Cerebellar cortex (tissue), 1 donor: ENCODE results near the gene MPC1.
A peak's percentile ranks its signal among the peaks of the same experiment; 100 is the strongest.

Experiments used
- DNase-seq: peaks from one replicate; pipeline ENCODE4 v3.0.0-alpha.2; 2015; ENCODE audit warnings: low spot score

MPC1 gene

DNA sequence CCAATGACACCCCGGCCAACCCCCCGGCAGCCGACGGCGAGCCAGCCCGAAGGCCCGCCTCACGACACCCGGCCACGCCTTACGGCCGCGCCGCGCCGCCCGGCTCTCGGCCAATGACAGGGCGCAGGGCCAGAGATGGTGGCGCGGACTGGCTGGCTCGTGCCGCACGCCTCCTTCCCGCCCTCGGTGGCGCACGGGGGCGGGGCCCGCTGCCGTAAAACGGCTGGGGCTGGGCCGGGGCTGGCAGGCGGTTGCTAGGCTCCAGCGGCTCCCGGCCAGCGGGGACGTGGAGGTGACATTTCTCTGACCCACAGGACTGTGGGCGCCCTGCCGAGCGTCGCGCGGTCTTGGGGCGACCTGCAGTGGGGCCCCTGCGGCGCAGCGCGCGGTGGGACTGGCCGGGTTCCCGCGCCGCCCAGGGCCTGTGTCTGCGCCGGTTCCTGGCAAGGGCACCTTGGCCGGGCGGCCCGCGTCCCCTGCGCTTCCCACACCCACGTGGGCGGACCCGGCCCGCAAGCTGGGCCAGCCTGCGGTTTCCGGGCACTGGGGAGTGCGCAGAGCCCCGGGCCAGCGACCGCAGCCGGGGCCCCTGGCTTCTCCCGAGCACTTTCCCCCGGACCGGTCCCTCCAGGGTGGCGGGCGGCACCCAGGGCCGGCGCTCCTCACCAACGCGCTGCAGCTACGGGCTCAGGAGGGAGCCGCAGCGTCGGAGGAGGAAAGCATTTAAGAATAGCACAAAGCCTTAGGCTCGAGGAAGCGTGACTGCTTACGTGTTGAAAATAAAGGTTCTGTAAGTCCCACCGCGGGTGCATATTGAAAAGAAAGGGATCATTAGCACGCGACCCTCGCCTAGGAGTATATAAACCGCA is at the start of gene MPC1:
TSS of gene MPC1 (minus strand) at position 8 of the 869 bp plus-strand sequence. CDS start 64 bp downstream, outside the sequence.
- DNase-seq: peak; percentile 93

DNA sequence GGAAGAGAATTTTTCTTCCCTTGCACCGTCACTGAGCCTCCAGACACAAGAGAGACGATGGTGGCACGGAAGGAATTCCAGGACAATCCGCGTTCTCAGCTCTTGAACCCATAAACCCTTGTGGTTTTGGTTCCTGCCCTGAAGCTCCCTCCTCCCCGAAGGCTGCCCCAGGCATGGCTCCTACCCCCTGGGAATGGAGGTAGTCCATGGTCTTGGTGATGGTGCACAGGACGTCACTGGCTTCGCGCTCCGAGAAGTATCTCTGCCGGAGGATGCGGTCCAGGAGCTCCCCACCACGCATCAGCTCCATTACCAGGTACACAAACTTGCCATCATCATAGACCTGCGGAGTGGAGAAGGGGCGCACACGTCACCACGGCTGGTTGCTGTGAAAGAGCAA is 47.5 kb upstream of the MPC1 start:
- no peak for DNase-seq

DNA sequence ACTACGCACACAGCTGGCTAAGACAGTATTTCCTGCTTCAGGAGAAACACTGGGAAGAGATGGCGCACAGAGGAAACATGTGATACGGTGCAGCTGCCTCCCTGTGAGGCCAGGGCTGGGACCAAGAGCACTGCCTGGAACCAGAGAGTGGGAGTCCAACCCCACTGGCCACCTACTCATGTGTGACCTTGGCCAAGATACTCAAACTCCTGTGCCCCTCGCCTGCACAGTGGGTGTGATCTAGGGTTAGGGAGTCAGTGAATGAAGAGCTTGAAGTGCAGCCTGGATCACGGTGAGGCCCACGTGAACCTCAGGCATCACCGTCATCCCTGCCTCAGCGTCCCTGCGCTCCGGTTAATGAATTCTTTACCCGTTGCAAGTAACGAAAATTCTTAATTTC is 41.7 kb upstream of the MPC1 start:
- DNase-seq: no peak

DNA sequence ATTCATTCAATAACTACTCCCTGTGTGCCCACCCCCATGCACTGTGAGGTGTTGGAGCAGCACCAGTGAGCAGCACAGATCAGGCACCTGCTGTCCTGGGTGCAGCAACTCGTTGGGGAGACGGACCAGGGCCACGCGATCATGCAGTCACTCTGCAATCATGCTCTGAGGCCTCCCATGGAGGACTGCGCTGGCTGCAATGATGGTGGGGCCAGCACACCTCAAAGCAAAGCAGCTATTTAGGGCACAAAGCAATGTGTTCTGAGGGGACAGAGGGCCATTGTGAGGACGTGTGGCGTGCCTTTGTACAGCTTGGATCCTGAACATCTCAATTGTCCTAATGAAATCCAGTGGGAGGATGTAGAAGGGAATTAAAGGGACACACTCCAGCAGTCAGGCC is 41.0 kb upstream of the MPC1 start:
- no peak for DNase-seq

DNA sequence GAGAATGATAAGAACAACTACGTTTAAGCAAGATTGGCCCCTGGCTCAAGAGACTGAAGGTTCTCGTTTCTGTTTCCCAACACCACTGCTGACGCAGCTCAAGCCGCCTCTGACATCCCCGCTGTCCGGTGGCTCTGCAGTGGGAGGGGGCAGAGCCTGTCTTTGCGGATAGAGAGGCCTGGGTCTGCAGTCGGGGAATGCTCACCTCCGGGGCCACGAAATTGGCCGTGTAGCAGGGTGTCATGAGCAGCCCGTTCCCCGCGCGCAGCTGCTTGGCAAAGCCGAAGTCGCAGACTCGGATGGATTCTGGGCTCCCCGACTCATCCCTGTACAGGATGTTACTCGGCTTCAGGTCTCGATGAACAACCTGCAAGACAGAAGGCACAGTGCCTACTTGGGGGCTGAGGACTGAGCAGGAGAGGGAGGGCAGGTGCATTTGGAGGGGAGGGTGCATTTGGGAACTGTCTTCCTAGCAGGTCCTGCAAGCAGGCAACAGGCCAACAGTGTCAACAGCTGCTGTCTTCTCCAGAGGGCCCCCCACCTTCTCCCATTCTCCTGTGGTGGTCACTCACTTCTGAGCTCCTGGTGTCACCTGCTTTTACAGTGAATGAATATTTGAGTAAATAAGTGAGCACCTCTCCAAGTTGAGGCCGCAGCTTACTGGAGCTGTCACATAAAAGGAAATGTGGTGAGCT is 40.5 kb upstream of the MPC1 start:
- DNase-seq: no peak

DNA sequence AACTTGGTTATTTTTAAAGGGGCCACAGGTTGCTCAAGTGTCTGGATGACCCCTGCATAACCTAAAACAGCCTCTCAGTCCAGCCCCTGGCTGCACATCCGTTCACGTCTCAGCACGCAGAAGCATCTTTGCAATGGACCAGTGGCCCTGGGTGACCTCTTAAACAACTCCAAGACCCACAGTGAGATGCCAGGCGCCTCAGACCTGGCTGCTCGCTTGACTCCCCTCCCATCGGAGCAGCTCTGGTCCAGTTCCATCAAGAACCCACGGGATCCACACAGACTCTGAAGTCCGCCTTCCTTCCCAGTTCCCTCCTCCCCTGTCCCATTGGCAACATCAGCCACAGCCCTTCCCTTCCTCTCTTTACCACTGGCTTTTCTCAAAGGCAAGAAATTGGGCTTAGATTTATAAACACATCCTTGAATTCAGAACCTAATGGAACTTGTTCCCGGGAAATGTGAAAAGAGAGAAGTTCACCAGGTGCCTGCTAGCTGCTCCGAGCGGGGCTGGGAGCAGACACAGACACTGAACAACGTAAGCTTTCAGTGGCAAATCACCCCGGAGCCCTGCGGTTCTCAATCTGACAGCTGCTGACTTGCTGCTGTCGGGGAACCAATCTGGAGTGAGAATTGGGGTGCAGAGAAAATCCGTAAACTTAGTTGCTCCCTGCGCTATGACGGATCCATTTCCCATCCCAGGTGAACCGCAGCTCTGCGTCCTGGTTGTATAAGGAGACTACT is 39.6 kb upstream of the MPC1 start:
- no peak for DNase-seq

DNA sequence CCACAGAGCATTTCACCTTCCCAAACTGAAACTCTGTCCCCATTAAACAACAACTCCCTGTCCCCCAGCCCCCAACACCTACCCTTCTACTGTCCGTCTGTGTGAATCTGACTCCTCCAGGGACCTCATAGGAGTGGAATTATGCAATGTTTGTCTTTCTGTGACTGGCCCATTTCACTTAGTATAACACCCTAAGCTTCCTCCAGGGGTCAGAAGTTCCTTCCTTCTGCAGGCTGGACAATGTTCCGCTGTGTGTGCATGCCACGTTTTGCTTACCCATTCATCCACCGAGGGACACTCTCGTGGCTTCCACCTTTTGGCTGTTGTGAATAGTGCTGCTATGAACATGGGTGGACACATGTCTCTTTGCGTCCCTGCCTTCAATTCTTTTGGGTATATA is 37.6 kb upstream of the MPC1 start:
- DNase-seq: no peak

DNA sequence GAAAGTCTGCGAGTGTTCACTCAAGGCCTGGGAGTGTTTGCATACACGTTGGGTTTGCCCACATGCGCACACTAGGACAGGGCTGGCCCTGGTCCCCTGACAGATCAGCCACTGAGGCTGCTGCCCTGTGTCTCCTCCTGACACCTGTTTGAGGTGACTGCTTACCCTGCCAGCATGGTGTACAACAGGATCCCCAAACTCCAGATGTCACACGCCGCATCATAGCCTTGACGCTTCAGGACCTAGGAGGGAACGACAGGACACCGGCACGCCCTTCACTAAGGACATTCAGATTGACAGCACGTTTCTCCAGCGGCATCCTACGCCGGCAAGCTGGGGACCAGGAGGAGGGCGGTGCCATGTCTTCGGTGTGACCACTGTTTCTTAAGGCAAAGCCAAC is 37.0 kb upstream of the MPC1 start:
- no peak for DNase-seq

DNA sequence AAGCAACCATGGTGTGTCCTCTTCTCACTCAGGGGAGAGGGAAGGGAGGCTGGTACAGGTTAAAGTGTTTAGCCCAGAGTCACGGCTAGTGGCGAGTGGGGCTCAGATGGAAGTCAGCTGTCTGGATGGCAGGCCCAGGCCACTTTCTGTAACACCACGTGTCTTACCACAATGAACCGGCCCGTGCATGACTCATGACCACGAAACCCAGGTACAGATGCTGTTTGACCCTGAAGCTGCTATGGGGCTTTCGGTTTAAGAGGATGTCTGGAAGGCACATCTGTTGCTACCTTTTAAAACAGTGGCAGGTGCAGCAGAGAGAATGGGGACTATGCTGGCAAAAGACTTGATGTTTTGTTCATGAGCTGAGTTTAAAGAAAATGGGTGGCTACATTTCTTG is 36.5 kb upstream of the MPC1 start:
- DNase-seq: no peak

DNA sequence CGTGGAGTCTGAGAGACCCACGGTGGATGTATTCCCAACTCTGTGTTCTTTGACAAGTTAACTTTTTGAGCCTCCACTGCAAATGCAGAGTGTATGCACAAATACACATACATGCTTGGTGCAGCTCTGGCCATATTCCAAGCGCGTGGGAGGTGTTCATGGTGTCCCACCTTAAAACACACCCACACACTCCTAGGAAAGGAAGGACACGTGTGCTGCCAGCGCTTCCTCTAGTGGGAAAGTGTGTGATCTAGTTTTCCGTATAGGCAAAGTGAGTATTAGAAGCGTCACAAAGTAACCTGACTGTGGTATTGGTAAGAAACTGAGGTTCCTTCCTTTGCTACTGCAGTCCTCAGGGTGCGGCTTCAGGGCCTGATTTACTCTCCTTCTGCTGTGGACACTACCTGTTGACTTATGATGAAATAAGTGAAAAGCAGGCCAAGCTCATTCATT is 36.0 kb upstream of the MPC1 start:
- DNase-seq: no peak

DNA sequence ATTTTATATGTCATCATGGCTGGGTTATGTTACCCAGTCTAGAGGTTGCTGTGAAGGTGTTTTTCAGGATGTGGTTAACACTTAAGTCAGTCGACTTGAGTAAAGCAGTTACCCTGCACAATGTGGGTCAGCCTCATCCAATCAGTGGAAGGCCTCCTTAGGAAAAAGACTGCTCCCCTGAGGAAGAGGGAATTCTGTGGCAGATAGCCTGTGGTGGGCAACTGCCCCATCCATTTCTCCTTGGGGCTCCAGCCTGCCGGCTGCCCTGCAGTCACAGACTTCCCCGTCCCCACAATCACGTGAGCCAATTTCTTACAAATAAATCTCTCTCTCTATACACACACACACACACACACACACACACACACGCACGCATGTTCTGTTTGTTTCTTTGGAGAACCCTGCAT is 34.5 kb upstream of the MPC1 start:
- no peak for DNase-seq

DNA sequence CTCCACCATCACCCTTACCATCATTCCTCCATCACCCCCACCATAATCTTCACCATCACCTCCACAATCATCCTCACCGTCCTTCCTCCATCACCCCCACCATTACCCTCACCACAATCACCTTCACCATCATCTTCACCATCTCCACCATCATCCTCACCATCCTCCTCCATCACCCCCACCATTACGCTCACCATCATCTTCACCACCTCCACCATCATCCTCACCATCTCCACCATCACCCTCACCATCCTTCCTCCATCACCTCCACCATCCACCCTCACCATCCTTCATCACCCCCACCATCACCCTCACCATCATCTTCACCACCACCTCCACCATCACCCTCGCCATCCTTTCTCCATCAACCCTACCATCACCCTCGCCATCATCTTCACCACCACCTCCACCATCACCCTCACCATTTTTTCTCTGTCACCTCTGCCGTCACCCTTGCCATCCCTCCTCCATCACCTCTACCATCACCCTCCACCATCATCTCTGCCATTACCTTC is 33.1 kb upstream of the MPC1 start:
- no peak for DNase-seq

DNA sequence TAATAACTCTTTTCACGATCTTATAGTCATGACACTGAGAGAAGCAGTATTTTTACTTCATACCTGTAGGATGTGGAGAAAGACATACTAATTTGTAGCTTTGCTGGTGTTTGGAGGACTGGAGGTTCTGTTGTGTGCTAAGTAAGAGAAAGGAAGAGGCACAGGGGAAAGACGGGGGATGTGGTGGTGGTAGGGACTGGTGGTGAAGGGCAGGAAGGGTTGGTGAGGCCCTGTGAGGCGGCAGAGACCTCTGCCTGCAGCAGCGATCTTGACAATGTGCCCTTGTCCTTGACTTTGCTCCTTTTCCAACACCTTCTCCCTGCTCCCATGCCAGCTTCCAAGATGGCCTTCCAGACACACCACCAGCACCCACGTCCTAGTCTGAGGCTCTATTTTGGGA is 32.6 kb upstream of the MPC1 start:
- no peak for DNase-seq

DNA sequence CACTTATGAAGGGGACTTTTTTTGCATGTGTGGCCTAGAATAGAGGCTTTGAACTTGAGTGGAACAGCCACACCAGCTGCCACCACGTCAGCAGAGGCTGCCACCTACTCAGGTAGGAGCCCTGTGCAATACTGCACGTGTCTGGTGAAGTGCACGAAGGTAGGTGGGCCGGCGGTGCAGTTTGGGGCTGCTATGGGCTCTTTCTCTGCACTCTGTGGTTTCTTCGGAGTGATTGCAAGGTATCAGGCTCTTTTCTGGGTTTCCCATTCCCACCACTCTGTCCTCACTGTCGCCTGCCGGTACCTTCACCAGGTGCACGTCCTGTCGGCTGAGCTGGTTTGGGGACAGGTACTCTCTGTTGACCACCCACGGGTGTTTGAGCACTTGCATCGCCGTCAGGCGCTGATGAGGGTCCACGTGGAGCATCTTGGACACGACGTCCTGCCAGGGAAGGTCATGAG is 30.8 kb upstream of the MPC1 start:
- DNase-seq: no peak

DNA sequence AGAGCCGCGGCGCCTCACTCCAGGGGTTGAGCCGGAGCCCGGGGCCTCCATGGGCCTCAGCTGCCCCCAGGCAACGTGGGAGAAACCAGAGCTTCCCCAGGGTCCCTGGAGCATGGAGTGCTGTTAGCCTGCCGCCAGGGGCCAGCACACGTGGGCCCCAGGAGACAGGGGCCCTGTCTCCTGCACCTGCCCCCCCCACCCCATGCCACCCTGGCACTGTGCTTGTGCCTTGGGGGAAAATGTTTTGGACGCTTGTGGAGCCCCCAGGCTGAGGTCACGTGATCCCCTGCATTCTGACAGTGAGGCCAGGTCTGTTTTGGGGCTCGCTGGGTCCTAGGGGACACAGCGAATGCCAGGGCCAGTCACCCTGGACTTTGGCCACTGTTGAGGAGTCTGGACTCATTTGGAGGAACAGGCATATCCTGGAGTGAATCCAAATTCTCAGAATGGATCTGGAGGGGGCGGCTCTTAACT is 30.2 kb upstream of the MPC1 start:
- no peak for DNase-seq

DNA sequence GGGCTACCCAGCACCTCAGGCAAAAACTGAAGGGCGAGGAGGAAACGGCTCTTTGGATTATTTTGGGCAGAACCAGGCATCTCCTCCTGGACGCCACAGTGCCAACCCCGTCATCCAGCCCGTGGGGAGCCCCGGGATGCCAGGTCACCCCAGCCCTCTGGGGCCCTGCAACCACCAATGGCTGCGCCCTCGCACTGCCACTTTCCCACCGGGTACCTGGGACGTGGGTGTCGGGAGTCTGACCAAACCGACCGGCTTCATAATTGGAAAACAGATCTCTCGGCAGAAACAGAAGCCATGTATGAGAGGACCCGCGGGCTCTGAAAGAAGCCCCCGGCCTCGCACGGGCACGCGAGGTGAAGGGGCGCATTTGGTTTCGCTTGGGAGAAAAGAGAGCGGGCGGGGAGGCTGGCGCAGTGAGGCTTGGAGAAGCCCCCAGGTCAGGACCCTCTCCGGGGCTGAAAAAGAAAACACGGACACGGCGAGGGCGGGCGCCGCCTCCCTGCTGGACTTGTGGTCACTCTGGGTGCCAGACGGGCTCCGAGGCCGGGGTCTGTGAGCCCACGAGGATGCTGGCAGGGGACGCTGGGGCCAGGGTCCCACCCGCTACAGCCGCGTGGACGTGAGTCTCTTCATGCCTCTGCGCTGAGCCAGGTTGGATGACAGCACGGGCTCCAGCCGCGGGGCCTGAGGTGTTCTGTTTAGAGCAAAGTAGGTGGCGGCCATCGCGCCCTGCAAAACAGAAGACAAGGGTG is 29.6 kb upstream of the MPC1 start:
- DNase-seq: no peak

DNA sequence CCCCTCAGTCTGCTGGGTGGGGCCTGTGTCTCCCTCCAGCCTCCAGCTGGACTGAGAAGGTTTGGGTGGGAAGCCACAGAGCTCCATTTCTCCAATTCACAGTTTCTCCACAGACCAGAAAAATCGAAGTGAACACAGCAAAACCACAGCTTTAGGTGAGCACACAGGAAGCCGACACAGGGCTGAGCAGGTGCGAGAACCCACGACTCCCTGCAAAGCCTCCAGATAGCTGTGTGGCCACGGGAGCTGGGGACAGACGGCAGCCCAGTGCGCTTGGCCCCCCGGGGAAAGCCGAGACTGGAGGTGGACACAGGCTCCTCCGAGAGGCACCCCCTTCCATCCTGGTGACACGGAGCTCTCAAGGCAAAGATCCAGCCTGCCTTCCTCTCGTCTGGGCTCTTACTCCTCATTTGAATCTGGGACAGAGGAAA is 29.0 kb upstream of the MPC1 start:
- DNase-seq: no peak

DNA sequence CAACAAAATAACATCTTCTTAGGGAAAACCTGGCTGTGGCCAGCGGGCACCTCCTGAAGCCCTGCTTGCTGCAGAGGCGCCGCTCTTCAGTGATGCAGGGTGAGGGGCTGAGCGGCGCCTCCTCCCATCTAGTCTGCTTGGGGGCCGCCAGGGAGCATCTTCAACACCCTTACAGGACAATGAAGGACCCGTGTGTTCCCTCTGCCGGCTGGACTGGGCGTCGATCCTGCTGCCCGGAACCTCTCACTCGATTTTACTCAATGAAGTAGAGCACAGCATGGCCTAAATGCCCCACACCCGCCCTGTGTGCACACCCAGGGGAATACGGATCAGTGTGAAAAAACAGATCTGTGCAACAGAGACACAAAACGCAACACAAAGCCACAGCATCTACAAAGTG is 28.5 kb upstream of the MPC1 start:
- DNase-seq: no peak

DNA sequence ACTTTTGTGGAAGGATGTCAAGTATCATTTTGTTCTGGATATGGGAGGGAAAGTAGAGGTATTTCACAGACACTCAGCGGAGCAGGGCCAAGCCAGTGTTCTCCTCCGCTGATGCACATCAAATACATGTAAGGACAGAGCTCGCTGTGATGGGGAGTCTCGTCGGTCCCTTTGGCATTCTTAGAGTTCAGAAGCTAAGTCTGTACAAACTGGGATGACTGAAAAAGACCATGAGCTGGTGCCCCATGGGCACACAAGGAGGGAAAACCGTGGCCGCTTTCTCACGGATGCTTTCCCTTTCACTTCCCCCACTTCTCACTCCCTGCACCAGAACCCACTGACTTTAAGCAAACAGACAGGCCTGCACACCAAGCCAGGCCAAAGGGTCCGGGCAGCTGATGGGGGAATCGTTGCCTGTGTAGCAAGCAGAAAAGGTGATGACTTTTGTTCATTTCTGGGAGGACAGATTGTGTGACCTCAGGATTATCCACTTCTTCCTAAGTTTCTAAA is 27.7 kb upstream of the MPC1 start:
- no peak for DNase-seq

DNA sequence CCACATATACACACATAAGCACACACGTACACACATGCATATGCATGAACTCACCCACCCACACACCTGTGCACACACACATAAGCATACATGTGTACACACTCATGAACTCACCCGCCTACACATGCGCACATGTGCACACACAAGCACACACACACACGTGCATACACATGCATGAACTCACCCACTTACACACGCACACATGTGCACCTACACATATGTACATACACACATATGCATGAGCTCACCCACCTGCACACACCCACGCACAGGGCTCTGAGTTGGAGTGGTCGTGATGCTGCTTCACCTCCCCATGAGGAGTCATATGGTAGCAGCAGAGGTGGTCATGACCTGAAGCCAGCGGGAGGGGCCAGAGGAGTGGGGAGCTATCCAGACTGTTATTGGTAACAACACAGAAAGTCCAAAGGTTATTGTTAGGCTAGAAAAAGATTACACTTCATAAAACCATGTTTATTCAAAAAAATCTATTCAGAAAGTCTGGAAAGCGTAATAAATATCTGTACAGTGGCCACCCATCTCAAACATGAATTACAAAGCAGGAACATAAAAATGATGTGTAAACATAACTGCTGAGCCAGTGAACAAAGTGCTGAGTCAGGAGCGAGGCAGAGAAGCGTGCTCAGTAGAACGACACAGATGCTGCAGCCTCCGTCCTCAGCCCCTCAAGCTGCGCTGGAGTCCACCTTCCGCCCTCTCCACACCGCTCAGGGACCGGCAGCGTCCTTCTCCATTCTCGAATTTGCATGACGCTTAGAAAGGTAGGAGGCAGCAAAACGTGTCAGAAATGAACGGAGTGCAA is 26.4 kb upstream of the MPC1 start:
- DNase-seq: no peak
